ENCODE measurements around the gene INPP5K.

Gene INPP5K

DNA sequence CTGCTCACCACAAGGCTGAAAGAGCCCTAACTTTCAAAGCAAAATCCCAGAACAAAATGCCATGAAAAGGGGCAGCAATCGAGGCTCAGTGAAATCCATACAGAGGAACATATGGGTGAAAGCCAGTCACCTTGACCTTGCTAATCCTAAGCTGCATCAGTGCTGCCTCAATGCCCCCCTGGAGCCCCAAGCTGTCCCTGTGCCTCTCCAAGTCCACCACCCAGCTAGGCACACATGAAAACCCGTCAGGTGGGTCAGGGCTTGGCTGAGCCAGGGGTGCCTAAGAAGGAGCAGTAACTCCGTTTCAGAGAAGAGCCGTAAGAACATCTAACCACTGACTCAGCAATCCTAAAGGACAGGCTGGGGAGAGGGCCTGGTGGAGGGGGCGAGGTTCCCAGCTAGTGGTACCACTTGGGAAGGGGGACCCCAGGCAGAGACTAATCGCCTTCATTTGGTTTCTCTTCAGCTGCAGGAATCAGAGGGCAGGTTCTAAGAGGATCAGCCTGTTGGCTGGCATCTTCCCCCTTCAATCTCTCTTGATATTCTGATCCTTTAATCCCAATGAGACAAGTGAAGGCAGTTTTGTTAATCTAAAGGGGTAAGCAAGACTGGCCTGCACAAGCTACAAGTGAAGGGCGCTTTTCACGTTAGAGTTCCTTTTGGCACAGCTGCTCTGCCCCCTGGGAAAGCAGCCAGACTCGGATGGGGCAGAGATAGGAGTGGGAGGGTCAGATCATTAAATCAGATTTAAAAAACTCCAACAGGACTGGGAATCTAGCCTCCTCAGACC, 38.5 kb upstream of the INPP5K start:
- TF ChIP-seq, protein P1, sequence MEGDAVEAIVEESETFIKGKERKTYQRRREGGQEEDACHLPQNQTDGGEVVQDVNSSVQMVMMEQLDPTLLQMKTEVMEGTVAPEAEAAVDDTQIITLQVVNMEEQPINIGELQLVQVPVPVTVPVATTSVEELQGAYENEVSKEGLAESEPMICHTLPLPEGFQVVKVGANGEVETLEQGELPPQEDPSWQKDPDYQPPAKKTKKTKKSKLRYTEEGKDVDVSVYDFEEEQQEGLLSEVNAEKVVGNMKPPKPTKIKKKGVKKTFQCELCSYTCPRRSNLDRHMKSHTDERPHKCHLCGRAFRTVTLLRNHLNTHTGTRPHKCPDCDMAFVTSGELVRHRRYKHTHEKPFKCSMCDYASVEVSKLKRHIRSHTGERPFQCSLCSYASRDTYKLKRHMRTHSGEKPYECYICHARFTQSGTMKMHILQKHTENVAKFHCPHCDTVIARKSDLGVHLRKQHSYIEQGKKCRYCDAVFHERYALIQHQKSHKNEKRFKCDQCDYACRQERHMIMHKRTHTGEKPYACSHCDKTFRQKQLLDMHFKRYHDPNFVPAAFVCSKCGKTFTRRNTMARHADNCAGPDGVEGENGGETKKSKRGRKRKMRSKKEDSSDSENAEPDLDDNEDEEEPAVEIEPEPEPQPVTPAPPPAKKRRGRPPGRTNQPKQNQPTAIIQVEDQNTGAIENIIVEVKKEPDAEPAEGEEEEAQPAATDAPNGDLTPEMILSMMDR (IDR thresholded peaks at IDR 0.05; ENCODE audit: insufficient read depth, low read depth, low read length, missing control alignments) = no peak
- H3K4me3 ChIP-seq (ENCODE audit: low read length) = no peak overlapping the region
- DNase-seq (ENCODE audit: low read depth) = no peak

DNA sequence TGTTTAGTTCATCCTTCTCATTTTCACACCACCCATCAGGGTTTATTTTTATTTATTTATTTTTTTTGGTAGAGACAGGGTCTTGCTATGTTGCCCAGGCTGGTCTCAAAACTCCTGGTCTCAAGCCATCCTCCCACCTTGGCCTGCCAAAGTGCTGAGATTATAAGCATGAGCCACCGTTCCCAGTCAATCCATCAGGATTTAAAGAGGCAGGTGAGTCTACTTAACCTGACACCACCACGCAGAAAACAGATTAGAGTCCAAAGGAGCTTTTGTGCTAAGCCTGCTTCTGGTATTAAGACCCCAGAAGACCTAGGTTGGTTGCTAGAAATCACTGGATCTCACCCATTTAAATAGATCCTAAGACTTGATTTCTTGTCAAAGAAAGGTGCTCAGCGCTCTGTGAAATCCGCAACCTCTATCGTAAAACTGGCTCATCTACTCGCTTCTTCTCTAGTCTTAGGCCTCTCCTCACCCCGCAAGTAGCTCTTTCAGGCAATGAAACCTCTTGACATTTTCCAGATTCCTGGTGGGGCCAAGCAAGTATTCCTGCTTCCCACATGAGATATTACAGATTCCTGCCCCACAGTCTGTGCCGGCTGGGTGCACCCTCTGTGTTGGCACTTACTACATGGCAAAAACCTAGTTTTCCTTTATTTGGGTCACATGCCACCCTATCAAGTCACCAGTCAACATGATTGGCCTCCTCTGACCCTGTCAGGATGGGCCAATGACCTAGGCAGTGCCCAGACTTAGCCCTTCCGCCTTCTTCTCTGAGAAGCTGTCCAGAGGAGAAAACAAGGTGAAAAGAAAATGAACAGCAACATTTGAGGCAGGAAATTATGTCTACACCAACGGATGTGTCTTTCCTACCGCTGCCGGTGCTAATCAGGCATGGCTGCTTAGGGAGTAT, 37.2 kb upstream of the INPP5K start:
- TF ChIP-seq, protein P1 (IDR thresholded peaks at IDR 0.05; ENCODE audit: insufficient read depth, low read depth, low read length, missing control alignments) = no peak
- DNase-seq (ENCODE audit: low read depth) = no peak
- H3K4me3 ChIP-seq (ENCODE audit: low read length) = no peak overlapping the region

DNA sequence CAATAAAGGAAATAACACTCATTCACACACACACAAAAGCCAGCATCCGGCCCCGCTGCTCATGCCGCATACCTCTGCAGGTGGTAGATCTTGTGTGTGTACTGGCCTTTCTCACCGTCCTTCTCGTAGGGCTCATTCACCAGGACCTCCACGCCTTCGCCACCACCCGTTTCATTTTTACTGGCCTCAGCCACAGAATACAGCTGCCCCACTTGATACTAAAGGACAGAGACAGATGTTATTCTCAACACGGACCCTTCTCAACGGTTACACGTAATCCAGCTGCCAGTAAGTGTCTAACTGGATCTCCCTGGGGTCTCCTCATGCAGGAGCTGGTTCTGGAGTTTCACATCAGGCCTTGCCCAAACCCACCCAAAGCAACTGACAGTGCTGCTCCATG, 36.5 kb upstream of the INPP5K start:
- H3K4me3 ChIP-seq (ENCODE audit: low read length) = no peak overlapping the region
- DNase-seq (ENCODE audit: low read depth) = no peak
- TF ChIP-seq, protein P1 (IDR thresholded peaks at IDR 0.05; ENCODE audit: insufficient read depth, low read depth, low read length, missing control alignments) = no peak

DNA sequence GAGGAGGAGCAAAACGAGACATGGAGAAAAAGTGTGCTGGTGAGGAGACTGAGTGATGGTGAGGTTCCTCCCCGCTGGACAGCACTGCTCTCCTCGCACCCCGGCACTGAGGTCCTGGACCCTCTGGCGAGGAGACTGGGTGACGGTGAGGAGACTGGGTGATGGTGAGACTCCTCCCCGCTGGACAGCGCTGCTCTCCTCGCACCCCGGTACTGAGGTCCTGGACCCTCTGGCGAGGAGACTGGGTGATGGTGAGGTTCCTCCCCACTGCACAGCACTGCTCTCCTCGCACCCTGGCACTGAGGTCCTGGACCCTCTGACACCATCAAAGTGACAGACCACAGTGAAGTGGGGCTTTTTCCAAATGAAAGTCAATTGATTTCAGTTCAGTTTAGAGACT, 35.3 kb upstream of the INPP5K start:
- DNase-seq (ENCODE audit: low read depth) = no peak
- no peak overlapping the region for H3K4me3 ChIP-seq (ENCODE audit: low read length)
- TF ChIP-seq, protein P1 (IDR thresholded peaks at IDR 0.05; ENCODE audit: insufficient read depth, low read depth, low read length, missing control alignments) = no peak

DNA sequence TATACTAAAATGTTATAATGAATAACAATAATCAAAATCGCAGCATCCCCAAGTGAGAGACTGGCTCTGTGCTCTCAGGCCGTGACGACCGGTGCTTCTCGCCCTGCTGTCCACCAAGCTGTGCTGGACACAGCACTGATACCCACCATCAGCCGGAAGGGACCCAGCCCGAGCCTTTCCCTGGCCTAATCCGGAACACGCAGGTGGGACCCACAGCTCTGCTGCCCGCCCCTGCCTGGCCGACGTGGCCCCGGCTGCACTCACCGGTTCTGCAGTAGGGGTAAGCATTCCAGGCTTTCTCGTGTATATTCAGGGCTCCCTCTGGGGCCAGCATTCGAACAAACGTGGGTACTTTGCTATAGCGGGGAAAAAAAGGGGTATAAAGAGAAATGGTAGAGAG, 31.6 kb upstream of the INPP5K start:
- TF ChIP-seq, protein P1 (IDR thresholded peaks at IDR 0.05; ENCODE audit: insufficient read depth, low read depth, low read length, missing control alignments) = no peak
- no peak for DNase-seq (ENCODE audit: low read depth)
- no peak overlapping the region for H3K4me3 ChIP-seq (ENCODE audit: low read length)

DNA sequence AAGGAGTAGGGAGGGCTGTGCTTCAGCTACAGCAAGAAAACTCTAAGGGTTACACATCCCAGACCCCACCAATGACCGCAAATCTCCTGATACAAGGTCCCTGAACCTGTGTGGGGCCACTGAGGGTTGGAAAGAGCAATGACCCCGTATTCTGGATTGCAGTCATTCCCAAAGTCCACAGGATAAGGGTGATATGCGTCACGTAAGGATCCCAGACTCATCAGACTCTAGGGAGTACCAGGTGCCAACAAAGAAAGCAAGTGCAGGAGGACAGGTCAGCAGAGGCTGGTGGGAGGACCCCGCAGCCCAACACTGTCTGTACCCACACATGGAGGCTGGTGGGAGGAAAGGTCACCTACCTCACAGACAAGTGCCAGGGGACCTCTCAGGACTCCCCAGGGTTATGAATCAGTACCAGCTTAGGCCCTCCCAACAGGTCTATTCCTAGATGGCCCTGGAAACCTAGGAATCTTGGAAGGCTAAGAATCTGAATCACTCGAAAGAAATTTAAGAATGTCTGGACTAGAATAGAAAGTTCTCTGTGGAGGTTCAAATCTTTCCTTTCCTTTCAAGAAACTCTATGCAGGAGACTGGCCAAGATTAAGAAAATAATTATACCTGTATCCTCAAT, 30.0 kb upstream of the INPP5K start:
- no peak for DNase-seq (ENCODE audit: low read depth)

More for the DNA sequence above, 30.0 kb upstream of the INPP5K start:
- TF ChIP-seq, protein P1 (IDR thresholded peaks at IDR 0.05; ENCODE audit: insufficient read depth, low read depth, low read length, missing control alignments) = no peak
- no peak overlapping the region for H3K4me3 ChIP-seq (ENCODE audit: low read length)
